Upper lobe of right lung (tissue), 1 donor: ENCODE measurements around the gene CCNL2. TPM values are rescaled to one million over a fixed set of nuclear protein-coding genes. Genes with fewer than 3 reads are reported as not detected.
"Not testable (repeated sequence)": the region's sequence is repeated elsewhere in the genome, so short reads cannot be mapped to it uniquely, and the experiment has no call there.

Experiments used
- ATAC-seq: fragments of 200-7000 bp; cut with Tn5 transposase; one replicate; pipeline ENCODE4 v1.9.1; 2020; ENCODE audit warnings: mild to moderate bottlenecking, moderate library complexity
- DNase-seq: peaks from one replicate; pipeline ENCODE4 v3.0.0-alpha.2; 2020
- H3K27ac ChIP-seq: fragments of 200-600 bp; one replicate; pipeline ENCODE4 v1.8.0; 2022
- H3K27me3 ChIP-seq: fragments of 200-600 bp; one replicate; pipeline ENCODE4 v1.8.0; 2022; ENCODE audit warnings: mild to moderate bottlenecking
- H3K36me3 ChIP-seq: fragments of 200-600 bp; one replicate; pipeline ENCODE4 v1.8.0; 2022
- H3K4me1 ChIP-seq: fragments of 200-600 bp; one replicate; pipeline ENCODE4 v1.8.0; 2022
- H3K4me3 ChIP-seq: fragments of 200-600 bp; one replicate; pipeline ENCODE4 v1.8.0; 2022; ENCODE audit warnings: mild to moderate bottlenecking
- H3K9me3 ChIP-seq: fragments of 200-600 bp; one replicate; pipeline ENCODE4 v1.8.0; 2022
- CTCF ChIP-seq: fragments of 200-600 bp; IDR thresholded peaks from one replicate; pipeline ENCODE4 v1.8.0; 2022; ENCODE audit warnings: antibody characterized with exemption
- intact Hi-C: fragments of 100-400 bp; cut with DNase I; formaldehyde crosslinking; loops from one replicate; pipeline ENCODE4 v1.11.0; 2022
- total RNA-seq: library from RNA; stranded (reverse); fragmentation: NEBNext Ultra II Directional; extraction: Animal tissue kit (Norgen Biotek cat#: 25700); gene quantifications from one replicate; pipeline ENCODE4 v1.2.1, GENCODE V29; 2021
- donor health status: DM: no; HTN: yes; CAD: no; lungs with severe emphysema.

CCNL2 gene
- total RNA-seq, 1 donor from 2014 or later = 165 TPM

GRCh38 chr1:1419813-1420653 lies 20.9 kb upstream of the CCNL2 start:
- no peaks in the 10 kb centered on the region for H3K4me1 ChIP-seq
- H3K27me3 ChIP-seq = no peaks in the 10 kb centered on the region
- H3K27ac ChIP-seq = peak overlapping the region; percentile 81
- ATAC-seq = peak; percentile 64
- no peaks in the 10 kb centered on the region for H3K36me3 ChIP-seq
- H3K9me3 ChIP-seq = no peaks in the 10 kb centered on the region
- peak; percentile 73 for DNase-seq
- intact Hi-C loops = no loop called here
- TF ChIP-seq CTCF = no peak
- peak overlapping the region; percentile 48 for H3K4me3 ChIP-seq

DNA sequence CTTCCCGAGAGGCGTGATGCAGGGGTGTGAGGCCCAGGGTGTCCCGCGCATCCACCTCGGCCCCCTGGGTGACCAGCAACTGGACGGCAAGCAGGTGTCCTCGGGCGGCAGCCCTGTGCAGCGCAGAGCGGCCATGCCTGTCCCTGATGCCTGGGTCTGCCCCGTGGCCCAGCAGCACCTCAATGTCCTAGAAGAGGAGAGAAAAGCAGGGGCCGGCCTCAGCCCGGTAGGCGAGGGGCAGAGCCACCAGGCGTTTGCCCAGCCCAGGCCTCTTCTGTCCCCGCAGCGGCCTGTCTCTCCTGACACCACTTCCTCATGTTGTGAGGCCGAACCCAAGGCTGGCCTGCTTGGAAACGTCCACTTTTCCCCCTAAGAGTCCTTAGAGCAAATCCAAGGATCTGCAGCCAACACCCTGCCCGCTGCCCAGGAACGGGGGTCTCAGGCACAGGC lies 20.3 kb upstream of the CCNL2 start:
- no peak for TF ChIP-seq CTCF
- ATAC-seq (peak; percentile 25), DNase-seq (no peak)
- intact Hi-C loops = no loop called here
- peak overlapping the region; percentile 48 for H3K4me3 ChIP-seq
- H3K27me3 ChIP-seq = no peaks in the 10 kb centered on the region
- H3K27ac ChIP-seq = peak overlapping the region; percentile 68
- no peaks in the 10 kb centered on the region for H3K36me3 ChIP-seq
- no peaks in the 10 kb centered on the region for H3K9me3 ChIP-seq
- H3K4me1 ChIP-seq = no peaks in the 10 kb centered on the region

DNA sequence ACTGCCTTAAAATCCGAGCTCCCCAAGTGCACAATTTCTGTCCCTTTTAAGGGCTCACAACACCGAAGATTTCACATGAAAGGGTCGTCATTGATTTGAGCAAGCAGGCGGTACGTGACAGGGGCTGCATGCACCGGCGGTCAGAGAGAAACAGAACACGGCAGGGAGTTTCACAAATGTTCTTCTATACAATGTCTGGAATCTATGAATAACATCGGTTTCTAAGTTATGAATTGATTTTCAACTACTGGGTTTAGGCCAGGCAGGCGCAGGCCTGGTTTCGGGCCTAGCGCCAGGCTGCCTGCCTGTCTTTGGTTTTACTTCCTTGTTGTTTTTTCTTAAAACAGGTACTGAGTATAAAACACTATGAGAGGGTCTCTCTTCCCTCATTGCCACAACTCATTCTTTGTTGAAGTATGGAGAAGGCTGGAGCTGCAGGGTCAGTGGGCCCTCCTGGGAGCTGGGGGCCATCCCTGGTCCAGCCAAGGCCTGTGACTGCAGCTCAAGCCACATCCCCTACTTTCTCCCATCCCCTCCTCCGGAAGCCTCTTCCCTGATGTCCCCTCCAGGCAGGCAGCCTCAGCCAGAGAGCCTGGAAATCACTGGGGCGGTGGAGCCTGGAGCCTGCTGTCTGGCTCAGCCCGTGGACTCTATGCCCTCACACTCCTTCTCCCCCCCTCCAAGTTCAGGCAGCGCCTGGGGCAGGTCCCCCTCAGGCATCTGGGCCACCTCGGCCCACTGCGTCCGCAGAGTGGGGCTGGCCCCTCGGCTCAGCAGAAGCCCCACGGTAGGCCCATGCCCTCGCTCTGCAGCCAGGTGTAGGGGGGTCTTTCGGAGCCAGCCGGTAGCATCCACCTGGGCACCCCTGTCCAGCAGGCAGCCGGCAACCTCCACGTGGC lies 19.6 kb upstream of the CCNL2 start:
- DNase-seq (no peak), ATAC-seq (no peak)
- no peak overlapping the region for H3K27ac ChIP-seq
- no peak overlapping the region for H3K4me3 ChIP-seq
- intact Hi-C loops = no loop called here
- no peaks in the 10 kb centered on the region for H3K27me3 ChIP-seq
- no peaks in the 10 kb centered on the region for H3K4me1 ChIP-seq
- TF ChIP-seq CTCF = no peak
- no peaks in the 10 kb centered on the region for H3K36me3 ChIP-seq
- no peaks in the 10 kb centered on the region for H3K9me3 ChIP-seq

DNA sequence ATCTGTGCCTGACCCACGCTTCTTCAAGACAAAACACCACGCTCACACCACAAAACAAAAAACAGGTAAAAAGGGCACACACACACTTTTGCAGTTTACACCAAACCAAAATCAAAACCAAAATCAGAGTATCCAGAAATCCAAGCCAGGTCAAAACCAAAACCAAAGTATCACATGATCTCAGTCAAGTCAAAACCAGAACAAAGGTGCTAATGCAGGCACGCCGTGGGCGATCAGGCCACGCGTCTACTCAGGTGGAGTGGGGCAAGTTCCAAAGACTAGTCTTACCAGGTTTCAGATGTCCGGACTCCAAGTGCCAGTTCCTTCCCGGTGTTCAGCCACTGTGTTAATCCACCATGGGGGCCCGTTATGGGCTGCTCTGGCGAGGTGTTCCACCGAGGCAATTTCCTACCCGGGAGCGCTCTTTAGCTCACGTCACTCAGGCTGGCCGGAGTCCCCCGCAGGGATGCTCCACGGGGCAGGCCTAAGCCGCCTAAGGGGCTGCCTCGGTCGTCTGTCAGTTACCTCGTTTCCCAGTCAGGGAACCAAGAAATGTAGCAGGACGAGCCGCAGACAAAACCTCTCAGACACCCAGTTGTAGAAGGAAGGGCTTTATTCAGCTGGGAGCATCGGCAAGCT lies 18.8 kb upstream of the CCNL2 start:
- H3K4me3 ChIP-seq, H3K4me1 ChIP-seq, intact Hi-C loops, H3K36me3 ChIP-seq, H3K27me3 ChIP-seq, H3K27ac ChIP-seq, H3K9me3 ChIP-seq, ATAC-seq, DNase-seq: not testable (repeated sequence)

DNA sequence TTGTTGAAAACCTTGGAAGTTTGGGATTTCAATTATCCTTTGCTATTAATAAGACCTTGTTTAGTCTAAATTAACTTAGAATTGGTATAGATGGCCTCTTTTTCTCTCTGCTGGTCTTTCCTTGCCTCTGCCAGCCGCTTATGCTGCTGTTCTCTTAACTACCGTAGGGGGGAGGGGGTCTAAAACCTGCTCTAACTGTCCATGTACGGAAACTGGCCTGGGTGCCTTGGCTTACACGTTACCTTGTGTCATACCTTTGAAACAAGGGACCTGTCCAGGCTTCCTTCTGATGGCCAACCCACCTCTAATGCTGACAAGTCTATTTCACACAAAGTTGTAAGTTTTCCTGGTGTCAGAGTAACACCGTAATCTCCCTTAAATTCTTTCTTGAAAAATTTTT lies 18.3 kb upstream of the CCNL2 start:
- DNase-seq, ATAC-seq, H3K4me3 ChIP-seq, H3K36me3 ChIP-seq, H3K9me3 ChIP-seq, intact Hi-C loops, H3K27ac ChIP-seq, H3K4me1 ChIP-seq, H3K27me3 ChIP-seq: not testable (repeated sequence)

DNA sequence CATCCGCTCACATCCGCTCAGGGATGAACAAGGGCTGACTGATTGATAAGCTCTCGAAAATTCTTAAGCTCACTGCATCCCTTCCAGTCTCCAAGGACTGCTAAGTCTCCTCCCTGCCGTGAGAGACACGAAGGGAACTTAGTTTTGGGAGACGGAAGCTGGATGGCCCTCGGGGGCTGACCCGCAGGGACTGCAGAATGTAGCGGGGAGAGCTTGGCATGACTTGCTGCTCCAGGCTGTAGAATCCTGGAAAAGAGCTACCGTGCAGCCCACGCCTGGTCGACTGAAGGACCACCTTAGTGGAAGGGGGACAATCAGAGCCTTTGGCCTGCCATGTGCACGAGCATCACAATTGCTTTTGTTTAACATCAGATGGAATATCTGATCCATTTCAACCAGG lies 16.6 kb upstream of the CCNL2 start:
- Histone ChIP-seq H3K9me3 (no peaks in the 10 kb centered on the region), H3K27me3 (no peaks in the 10 kb centered on the region), H3K36me3 (no peaks in the 10 kb centered on the region), H3K4me1 (no peaks in the 10 kb centered on the region), H3K4me3 (no peak overlapping the region), H3K27ac (no peak overlapping the region)
- ATAC-seq (no peak), DNase-seq (no peak)
- intact Hi-C loops = no loop called here
- no peak for TF ChIP-seq CTCF

DNA sequence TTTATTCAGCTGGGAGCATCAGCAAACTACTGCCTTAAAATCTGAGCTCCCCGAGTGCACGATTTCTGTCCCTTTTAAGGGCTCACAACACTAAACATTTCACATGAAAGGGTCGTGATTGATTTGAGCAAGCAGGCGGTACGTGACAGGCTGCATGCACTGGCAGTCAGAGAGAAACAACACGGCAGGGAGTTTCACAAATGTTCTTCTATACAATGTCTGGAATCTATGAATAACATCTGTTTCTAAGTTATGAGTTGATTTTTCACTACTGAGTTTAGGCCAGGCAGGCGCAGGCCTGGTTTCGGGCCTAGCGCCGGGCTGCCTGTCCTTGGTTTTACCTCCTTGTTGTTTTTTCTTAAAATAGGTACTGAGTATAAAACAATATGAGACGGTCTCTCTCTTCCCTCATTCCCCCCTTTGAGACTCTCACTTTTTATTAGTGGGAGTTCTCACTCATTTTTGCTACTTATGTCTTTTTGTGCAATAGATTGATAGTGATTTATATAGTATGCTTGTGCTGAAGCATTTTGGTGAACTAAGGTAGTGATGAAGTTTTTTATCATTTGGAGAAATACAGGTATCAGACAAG lies 13.3 kb upstream of the CCNL2 start:
- H3K9me3 ChIP-seq, H3K27me3 ChIP-seq, H3K36me3 ChIP-seq, DNase-seq, intact Hi-C loops, H3K27ac ChIP-seq, ATAC-seq, H3K4me3 ChIP-seq: not testable (repeated sequence)
- H3K4me1 ChIP-seq = peaks cover 12% of the 10 kb centered on the region
